ENCODE measurements around the gene JAKMIP2.
"Not testable (repeated sequence)": the region's sequence is repeated elsewhere in the genome, so short reads cannot be mapped to it uniquely, and the experiment has no call there.

Gene JAKMIP2

GRCh38 chr5:147743678-147744374 lies 38.7 kb downstream of the JAKMIP2 start:
- no peak for DNase-seq

GRCh38 chr5:147743012-147743411 lies 39.5 kb downstream of the JAKMIP2 start:
- DNase-seq, result no peak

GRCh38 chr5:147742151-147742550 lies 40.4 kb downstream of the JAKMIP2 start:
- no peak for DNase-seq

- no peak for DNase-seq
These were observed 41.7 kb downstream of the JAKMIP2 start for GRCh38 chr5:147740864-147741263.

GRCh38 chr5:147737921-147738320 lies 44.6 kb downstream of the JAKMIP2 start:
- DNase-seq, result no peak

GRCh38 chr5:147735621-147736125 lies 46.9 kb downstream of the JAKMIP2 start:
- DNase-seq, result no peak

GRCh38 chr5:147734894-147735293 lies 47.6 kb downstream of the JAKMIP2 start:
- DNase-seq, result no peak

- DNase-seq, result no peak
These were observed 49.5 kb downstream of the JAKMIP2 start for GRCh38 chr5:147733075-147733474.

GRCh38 chr5:147732291-147732883 lies 50.1 kb downstream of the JAKMIP2 start:
- no peak for DNase-seq

GRCh38 chr5:147731431-147732290 lies 50.9 kb downstream of the JAKMIP2 start:
- no peak for DNase-seq

GRCh38 chr5:147727200-147727599 lies 55.3 kb downstream of the JAKMIP2 start:
- DNase-seq, result no peak

- DNase-seq, result not testable (repeated sequence)
These were observed 61.2 kb downstream of the JAKMIP2 start for GRCh38 chr5:147721191-147721960.

- no peak for DNase-seq
These were observed 68.8 kb downstream of the JAKMIP2 start for GRCh38 chr5:147713550-147714295.

GRCh38 chr5:147712598-147712997 lies 69.9 kb downstream of the JAKMIP2 start:
- DNase-seq, result no peak

GRCh38 chr5:147712019-147712418 lies 70.5 kb downstream of the JAKMIP2 start:
- no peak for DNase-seq

- no peak for DNase-seq
These were observed 71.5 kb downstream of the JAKMIP2 start for GRCh38 chr5:147711019-147711418.

GRCh38 chr5:147708708-147709107 lies 73.8 kb downstream of the JAKMIP2 start:
- no peak for DNase-seq

- DNase-seq, result no peak
These were observed 78.0 kb downstream of the JAKMIP2 start for GRCh38 chr5:147704544-147704943.

- no peak for DNase-seq
These were observed 81.1 kb downstream of the JAKMIP2 start for GRCh38 chr5:147701468-147701867.

GRCh38 chr5:147699496-147700088 lies 82.9 kb downstream of the JAKMIP2 start:
- DNase-seq, result no peak

- DNase-seq, result no peak
These were observed 85.1 kb downstream of the JAKMIP2 start for GRCh38 chr5:147697380-147697779.
